ENCODE measurements around the gene GPATCH3. TPM values are rescaled to one million over a fixed set of nuclear protein-coding genes. Genes with fewer than 3 reads are reported as not detected.
"Not testable (repeated sequence)": the region's sequence is repeated elsewhere in the genome, so short reads cannot be mapped to it uniquely, and the experiment has no call there.

The GPATCH3 gene
- total RNA-seq, 2 donors from 2014 or later, result 9.4 to 13.4 TPM

DNA sequence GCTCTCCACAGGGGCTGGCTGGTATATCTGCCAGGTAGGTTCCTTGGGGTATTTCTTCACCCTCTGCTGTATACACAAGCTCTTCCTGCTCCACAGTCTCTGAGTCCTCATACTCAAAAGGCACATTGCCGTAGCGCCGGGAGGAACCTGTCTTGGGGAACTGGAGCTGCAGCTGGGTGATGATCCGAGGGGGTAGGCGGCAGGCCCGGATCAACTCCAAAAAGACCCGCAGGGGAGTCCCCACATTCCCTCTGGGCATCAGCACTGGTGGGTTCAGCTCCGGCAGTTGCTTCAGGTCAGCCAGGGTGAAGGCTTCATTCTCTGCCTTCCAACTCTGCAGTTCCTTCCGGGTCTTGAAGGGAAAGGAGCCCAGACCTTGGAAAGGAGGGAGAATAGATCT, 2.9 kb downstream of the GPATCH3 start:
- Mint-ChIP-seq H3K9me3 (no peaks in the 10 kb centered on the region), H3K4me1 (peaks cover 21% of the 10 kb centered on the region), H3K27ac (no peak overlapping the region), H3K27me3 (no peaks in the 10 kb centered on the region), H3K4me3 (no peak overlapping the region), H3K36me3 (ENCODE audit: low read depth) (peaks cover 76% of the 10 kb centered on the region)
- ATAC-seq (replicated peaks), result no peak

DNA sequence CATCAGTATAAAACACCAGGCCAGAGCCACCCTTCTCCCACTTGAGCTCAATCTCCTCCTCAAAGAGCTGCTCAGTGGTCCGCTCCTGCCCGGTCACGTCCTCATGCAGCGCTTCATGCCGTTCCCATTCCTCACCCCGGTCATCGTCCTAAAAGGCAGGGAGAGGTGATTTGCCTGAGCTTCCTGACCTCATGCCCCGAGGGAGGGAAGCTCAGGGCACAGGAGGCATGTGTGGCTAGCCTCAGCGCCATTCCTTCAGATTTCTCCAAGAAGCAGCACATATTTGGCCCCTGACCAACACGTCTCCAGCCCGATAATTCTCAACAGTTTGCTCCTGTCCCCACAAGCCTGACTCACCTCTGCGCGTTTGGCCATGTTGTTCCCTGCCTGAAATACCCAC, 6.0 kb downstream of the GPATCH3 start:
- Mint-ChIP-seq H3K27ac (peak overlapping the region; percentile 85), H3K4me1 (peaks cover 14% of the 10 kb centered on the region), H3K27me3 (no peaks in the 10 kb centered on the region), H3K9me3 (no peaks in the 10 kb centered on the region), H3K4me3 (no peak overlapping the region), H3K36me3 (ENCODE audit: low read depth) (peaks cover 86% of the 10 kb centered on the region)
- ATAC-seq (replicated peaks), result no peak

DNA sequence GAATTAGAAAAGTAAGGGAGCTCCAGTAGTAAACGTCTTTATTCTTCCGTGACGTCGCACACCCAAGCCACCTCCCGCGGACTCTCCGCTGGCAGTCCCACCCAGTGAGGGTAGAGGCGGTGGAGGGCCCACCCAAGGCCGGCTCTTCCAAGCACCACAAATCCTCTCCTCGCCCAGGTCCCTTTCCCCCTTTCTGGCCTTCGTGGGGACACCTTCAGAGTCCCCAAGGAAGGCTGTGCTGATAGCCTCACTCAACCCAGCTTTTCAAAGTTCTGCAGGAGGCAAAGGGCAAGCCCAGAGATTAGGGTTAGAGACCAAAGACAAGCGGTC, 9.8 kb downstream of the GPATCH3 start:
- Mint-ChIP-seq H3K4me1 (peaks cover 20% of the 10 kb centered on the region), H3K4me3 (peak overlapping the region; percentile 99), H3K27me3 (no peaks in the 10 kb centered on the region), H3K27ac (peak overlapping the region; percentile 98), H3K9me3 (no peaks in the 10 kb centered on the region), H3K36me3 (ENCODE audit: low read depth) (peaks cover 86% of the 10 kb centered on the region)
- peak; percentile 31 for ATAC-seq (replicated peaks)

DNA sequence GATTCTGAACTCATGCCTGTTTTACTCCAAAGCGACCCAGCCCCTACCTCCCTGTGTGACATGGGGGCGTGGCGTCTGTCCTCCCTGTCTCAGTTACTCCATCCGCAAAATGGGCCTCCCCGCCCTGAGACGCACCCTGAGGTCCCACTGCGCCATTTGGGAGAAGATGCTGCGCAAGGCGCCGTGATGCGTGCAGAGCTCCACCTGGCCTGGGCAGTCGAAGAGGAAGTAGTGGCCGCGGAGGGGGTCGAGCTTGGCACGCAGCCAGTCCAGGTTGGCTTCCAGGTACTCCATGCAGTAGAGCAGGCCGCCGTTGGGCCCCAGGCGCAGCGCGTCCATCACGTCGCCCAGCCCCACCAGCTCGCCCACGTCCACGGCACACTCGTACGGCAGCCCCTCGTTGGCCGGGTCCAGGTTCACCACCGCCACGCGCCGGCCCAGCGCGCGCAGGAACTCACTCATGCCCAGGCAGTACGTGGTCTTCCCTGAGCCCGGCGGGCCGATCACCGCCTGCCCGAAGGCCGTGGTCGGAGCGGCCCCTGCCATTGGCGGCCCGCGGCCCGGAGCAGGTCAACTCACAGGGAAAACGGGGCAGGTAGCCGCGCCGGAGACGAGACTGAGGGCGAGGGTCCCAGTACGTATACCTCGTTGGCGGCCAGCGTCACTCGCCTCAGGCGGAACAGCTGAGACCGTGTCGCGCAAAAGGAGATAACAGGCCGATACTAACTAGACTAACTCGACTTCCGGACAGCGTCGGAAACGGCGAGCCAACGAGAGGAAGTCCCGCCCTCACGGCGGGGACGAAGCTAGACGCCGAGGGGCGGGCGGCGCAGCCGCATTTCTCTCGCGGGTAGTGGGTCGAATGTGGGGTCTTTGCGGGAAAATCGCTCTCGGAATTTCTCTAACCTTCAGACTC, 10.5 kb downstream of the GPATCH3 start, which contains the start of gene GPN2:
Gene GPN2, minus strand, starts transcription at position 733 of the 916 bp plus-strand sequence. Its CDS starts 187 bp downstream, at position 546.
- peak within 1 kb of the TSS; percentile 98 for H3K27ac Mint-ChIP-seq
- peaks cover 87% of the 10 kb centered on the region for H3K36me3 Mint-ChIP-seq (ENCODE audit: low read depth)
- H3K9me3 Mint-ChIP-seq, result no peaks in the 10 kb centered on the region
- H3K4me1 Mint-ChIP-seq, result peaks cover 24% of the 10 kb centered on the region
- peak within 1 kb of the TSS; percentile 99 for H3K4me3 Mint-ChIP-seq
- no peaks in the 10 kb centered on the region for H3K27me3 Mint-ChIP-seq
- peak; percentile 99 for ATAC-seq (replicated peaks)

DNA sequence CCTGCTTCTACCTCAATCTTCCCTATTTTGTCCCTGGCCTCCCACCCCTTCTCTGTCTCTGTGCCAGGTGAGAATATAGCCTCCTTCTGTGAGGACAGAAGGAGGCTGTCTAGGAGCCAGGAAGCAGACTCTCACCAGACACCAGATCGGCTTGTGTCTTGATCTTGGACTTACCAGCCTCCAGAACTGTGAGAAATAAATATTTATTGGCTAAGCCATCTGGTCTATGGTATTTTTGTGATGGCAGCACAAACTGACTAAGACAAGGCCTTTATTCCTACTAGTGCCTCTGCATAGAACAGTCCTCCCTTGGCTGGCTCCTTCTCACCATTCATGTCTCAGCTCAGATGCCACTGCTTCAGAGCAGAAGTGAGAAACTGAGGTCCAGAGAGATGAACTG, 12.0 kb downstream of the GPATCH3 start:
- Mint-ChIP-seq H3K27ac (peak overlapping the region; percentile 98), H3K36me3 (ENCODE audit: low read depth) (peaks cover 87% of the 10 kb centered on the region), H3K9me3 (no peaks in the 10 kb centered on the region)

DNA sequence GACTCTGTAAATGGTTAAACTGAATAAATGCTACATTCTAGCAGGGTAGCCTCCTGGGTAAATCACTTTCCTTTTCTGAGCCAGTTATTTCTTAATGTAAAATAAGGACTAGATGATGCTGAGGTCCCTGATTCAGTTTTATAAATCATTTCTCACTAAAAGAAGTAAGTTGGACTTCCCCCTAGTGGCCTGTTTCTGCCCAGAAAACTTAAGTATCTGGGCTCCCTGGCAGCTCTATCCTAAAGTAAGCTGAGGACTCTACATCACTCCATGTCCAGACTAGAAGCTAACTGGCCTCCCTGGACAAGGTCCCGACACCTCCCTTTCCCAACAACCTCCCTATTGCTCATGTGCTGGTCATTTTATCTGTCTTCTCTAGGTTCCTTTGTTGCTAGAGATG, 13.1 kb downstream of the GPATCH3 start:
- ATAC-seq (replicated peaks), result no peak
- Mint-ChIP-seq H3K36me3 (ENCODE audit: low read depth) (peaks cover 87% of the 10 kb centered on the region), H3K27me3 (no peaks in the 10 kb centered on the region), H3K27ac (no peak overlapping the region), H3K9me3 (no peaks in the 10 kb centered on the region), H3K4me1 (peaks cover 26% of the 10 kb centered on the region), H3K4me3 (no peak overlapping the region)

More for the DNA sequence above, 12.0 kb downstream of the GPATCH3 start:
- Mint-ChIP-seq H3K4me3 (peak overlapping the region; percentile 99), H3K4me1 (peaks cover 19% of the 10 kb centered on the region), H3K27me3 (no peaks in the 10 kb centered on the region)
- no peak for ATAC-seq (replicated peaks)

DNA sequence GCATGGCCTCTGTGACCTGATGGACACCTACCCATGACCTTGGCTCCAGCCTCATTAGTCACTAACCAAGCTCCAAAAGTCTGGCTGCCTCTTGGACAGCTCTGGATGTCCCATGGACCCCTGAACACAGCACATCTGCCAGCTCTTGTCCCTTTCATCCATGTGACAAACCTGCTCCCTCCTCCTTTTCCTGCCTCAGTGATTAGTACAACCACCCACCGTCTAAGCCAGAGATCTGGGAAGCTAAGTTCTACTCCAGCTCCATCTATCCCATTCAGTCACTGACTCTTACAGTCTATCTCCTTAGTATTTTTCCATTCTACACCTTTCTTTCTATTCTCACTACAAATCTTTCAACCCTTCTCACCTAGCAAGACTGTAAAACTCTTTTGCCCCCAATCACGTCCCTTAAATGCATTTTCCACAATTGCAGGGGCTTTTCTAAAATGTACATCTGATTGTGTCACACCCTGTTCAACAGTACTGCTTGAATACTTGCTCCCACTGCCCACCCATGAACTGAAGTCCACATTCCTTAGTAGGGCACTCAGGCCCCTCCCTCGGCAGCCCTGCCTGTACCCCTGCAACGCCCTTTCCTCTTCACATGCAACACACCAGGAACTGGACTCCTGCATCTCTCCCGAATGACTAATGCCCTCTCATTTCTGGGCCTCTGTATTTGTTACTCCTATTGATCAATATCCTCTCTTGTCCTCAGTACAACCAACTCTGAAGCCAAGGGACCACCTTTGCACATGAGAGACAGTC, 17.4 kb downstream of the GPATCH3 start:
- Mint-ChIP-seq H3K36me3 (ENCODE audit: low read depth) (peaks cover 96% of the 10 kb centered on the region), H3K4me3 (no peak overlapping the region)
- no peak for ATAC-seq (replicated peaks)

DNA sequence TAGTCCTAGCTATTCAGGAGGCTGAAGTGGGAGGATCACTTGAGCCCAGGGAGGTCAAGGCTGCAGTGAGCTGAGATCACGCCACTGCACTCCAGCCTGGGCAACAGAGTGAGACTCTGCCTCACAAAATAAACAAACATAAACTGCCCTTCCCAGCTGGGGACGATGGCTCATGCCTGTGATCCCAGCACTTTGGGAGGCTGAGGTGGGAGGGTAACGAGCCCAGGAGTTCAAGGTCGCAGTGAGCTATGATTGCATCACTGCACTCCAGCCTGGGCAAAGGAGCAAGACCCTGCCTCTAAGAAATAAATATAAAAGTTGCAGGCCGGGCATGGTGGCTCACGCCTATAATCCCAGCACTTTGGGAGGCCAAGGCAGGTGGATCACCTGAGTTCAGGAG, 18.7 kb downstream of the GPATCH3 start:
- H3K27ac Mint-ChIP-seq; H3K27me3 Mint-ChIP-seq; H3K4me3 Mint-ChIP-seq; H3K9me3 Mint-ChIP-seq; ATAC-seq (replicated peaks): not testable (repeated sequence)
- Mint-ChIP-seq H3K4me1 (peaks cover 12% of the 10 kb centered on the region), H3K36me3 (ENCODE audit: low read depth) (peaks cover 94% of the 10 kb centered on the region)

More for the DNA sequence above, 17.4 kb downstream of the GPATCH3 start:
- H3K9me3 Mint-ChIP-seq, result no peaks in the 10 kb centered on the region
- H3K27me3 Mint-ChIP-seq, result no peaks in the 10 kb centered on the region
- peaks cover 12% of the 10 kb centered on the region for H3K4me1 Mint-ChIP-seq
- H3K27ac Mint-ChIP-seq, result no peak overlapping the region

DNA sequence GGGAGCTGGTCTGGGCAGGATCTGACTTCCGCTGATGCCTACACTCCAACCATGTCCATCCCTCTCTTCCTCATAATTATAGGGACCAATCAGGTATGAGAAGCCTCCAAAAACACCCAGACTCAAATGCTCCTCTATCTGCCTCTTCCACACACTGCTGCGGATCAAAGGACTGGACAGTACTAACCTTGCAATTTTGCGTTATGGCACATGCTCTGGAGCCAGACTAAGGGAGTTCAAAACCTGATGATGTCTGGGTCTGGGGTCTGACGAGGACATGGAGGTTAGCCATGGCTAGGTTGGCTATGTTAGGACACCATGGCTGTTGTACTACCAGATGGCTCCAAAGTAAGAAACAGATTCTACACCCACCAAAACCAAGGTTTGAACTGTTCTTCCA, 20.5 kb downstream of the GPATCH3 start:
- Mint-ChIP-seq H3K9me3 (no peaks in the 10 kb centered on the region), H3K4me3 (no peak overlapping the region), H3K4me1 (peaks cover 8% of the 10 kb centered on the region), H3K27ac (no peak overlapping the region), H3K27me3 (no peaks in the 10 kb centered on the region), H3K36me3 (ENCODE audit: low read depth) (peaks cover 91% of the 10 kb centered on the region)
- no peak for ATAC-seq (replicated peaks)

DNA sequence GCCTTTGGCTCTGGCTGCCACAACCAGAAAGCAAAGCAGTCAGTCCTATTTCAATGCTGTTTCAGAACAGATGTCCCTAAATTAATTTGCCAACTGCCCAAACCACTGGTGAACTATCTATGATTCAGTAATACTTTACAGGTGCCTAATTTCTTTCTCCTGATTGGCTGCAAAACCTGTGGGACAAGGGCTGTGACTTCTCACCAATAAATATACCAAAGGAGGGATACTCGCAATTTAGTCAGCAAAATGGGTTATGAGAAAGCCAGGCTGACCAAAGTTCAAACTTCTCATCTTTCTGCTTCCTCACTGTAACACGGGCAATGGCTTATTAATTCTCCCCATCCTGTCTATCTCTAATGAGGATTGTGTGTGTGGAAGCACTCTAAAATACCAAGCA, 22.9 kb downstream of the GPATCH3 start:
- H3K27me3 Mint-ChIP-seq, result no peaks in the 10 kb centered on the region
- no peak for ATAC-seq (replicated peaks)
- H3K36me3 Mint-ChIP-seq (ENCODE audit: low read depth), result peaks cover 66% of the 10 kb centered on the region
- H3K9me3 Mint-ChIP-seq, result no peaks in the 10 kb centered on the region
- H3K27ac Mint-ChIP-seq, result no peak overlapping the region
- no peaks in the 10 kb centered on the region for H3K4me1 Mint-ChIP-seq
- no peak overlapping the region for H3K4me3 Mint-ChIP-seq

DNA sequence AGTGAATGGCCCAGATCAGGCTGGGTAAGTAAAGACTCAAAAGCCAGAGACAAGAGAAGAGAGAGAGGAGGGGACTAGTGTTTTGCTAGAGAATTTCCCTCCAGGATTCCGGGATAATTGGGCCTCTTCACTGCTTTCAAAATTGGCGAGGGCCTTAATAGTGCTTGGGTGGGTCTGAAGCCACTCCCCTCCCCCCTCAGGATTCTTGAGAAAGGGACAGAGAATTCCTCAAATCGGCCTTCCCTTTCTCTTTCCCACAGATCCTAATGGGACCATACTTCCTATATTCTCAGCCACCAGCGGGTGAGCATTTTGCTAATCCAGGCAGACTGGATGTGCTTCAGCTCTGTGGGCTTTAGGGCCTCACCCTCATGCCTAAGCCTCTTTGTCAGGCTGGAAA, 25.4 kb downstream of the GPATCH3 start:
- H3K27me3 Mint-ChIP-seq, result no peaks in the 10 kb centered on the region
- no peaks in the 10 kb centered on the region for H3K4me1 Mint-ChIP-seq
- no peak overlapping the region for H3K27ac Mint-ChIP-seq
- H3K36me3 Mint-ChIP-seq (ENCODE audit: low read depth), result peaks cover 42% of the 10 kb centered on the region
- H3K4me3 Mint-ChIP-seq, result no peak overlapping the region
- H3K9me3 Mint-ChIP-seq, result no peaks in the 10 kb centered on the region
- ATAC-seq (replicated peaks), result no peak

DNA sequence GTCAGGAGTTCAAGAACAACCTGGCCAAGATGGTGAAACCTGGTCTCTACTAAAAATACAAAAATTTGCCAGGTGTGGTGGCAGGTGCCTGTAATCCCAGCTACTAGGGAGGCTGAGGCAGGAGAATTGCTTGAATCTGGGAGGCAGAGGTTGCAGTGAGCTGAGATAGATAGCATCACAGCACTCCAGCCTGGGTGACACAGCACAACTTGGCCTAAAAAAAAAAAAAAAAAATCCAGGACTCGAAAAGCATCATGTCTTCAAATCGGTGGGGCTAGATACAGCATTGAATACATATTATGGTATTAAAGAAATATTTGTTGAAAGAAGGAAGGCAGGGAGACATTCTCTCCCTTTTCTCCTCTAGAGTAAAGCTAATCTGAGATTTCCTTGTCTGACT, 27.2 kb downstream of the GPATCH3 start:
- not testable (repeated sequence) for H3K27me3 Mint-ChIP-seq; ATAC-seq (replicated peaks); H3K9me3 Mint-ChIP-seq; H3K4me1 Mint-ChIP-seq; H3K4me3 Mint-ChIP-seq
- Mint-ChIP-seq H3K36me3 (ENCODE audit: low read depth) (peaks cover 28% of the 10 kb centered on the region), H3K27ac (peak overlapping the region; percentile 33)

DNA sequence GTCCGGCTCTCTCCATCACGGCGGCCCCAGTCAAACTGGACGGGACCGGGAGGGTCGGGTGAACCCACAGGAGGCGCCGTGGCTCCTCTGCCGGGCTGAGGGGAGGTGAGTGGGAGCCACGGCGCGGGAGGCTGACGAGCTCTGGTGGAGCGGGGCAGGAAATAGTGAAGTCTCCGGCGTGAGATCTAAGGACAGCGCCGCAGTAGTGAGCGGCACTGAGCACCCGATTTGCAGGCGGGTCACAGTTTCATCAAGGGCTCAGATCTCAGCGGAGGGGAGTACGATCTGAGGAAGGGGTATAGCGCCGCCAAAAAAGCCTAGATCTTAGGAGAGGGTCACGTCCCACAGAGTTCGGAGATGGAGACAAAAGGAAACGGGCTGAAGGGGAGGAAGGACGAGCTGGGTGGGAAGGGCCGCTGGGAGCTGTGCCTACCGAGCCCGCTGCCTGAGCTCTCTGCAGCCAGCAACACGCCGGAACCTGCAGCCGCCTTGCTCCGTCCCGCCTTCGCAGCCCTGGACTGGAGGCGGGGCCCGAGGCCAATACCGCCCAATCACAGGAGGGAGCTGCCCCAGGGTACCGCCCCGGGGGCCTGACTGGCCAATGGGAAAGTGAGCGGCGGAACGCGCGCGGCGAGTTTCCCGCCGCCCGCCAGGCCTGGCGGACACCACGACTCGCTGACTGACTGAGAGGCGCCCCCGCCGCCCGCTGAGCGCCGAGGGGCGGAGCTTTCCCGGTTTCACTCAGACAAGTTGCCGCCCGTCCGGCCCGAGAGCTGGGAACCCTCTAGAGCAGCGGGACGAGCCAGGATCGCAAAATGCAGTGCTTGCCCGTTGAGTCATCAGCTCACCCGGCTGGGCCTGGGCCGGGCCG, 35.4 kb downstream of the GPATCH3 start:
- H3K4me3 Mint-ChIP-seq, result peak overlapping the region; percentile 87
- peak; percentile 94 for ATAC-seq (replicated peaks)
- no peaks in the 10 kb centered on the region for H3K27me3 Mint-ChIP-seq
- H3K27ac Mint-ChIP-seq, result peak overlapping the region; percentile 78
- H3K9me3 Mint-ChIP-seq, result no peaks in the 10 kb centered on the region
- H3K4me1 Mint-ChIP-seq, result peaks cover 23% of the 10 kb centered on the region
- H3K36me3 Mint-ChIP-seq (ENCODE audit: low read depth), result no peaks in the 10 kb centered on the region

DNA sequence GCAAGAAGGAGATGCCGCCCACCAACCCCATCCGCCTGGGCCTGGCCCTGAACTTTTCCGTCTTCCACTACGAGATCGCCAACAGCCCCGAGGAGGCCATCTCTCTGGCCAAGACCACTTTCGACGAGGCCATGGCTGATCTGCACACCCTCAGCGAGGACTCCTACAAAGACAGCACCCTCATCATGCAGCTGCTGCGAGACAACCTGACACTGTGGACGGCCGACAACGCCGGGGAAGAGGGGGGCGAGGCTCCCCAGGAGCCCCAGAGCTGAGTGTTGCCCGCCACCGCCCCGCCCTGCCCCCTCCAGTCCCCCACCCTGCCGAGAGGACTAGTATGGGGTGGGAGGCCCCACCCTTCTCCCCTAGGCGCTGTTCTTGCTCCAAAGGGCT, 36.6 kb downstream of the GPATCH3 start:
- Mint-ChIP-seq H3K27ac (peak overlapping the region; percentile 78), H3K4me1 (peaks cover 23% of the 10 kb centered on the region), H3K9me3 (no peaks in the 10 kb centered on the region), H3K36me3 (ENCODE audit: low read depth) (no peaks in the 10 kb centered on the region), H3K27me3 (no peaks in the 10 kb centered on the region), H3K4me3 (peak overlapping the region; percentile 87)
- ATAC-seq (replicated peaks), result no peak
